ENCODE data around the gene TLE1. TPM values are rescaled to one million over a fixed set of nuclear protein-coding genes. Genes with fewer than 3 reads are reported as not detected.

TLE1 gene
- polyA plus RNA-seq, 1 donor: 70.3 TPM

- DNase-seq: no peak
These were observed 145.7 kb downstream of the TLE1 start for GRCh38 chr9:81543695-81544094.

DNA sequence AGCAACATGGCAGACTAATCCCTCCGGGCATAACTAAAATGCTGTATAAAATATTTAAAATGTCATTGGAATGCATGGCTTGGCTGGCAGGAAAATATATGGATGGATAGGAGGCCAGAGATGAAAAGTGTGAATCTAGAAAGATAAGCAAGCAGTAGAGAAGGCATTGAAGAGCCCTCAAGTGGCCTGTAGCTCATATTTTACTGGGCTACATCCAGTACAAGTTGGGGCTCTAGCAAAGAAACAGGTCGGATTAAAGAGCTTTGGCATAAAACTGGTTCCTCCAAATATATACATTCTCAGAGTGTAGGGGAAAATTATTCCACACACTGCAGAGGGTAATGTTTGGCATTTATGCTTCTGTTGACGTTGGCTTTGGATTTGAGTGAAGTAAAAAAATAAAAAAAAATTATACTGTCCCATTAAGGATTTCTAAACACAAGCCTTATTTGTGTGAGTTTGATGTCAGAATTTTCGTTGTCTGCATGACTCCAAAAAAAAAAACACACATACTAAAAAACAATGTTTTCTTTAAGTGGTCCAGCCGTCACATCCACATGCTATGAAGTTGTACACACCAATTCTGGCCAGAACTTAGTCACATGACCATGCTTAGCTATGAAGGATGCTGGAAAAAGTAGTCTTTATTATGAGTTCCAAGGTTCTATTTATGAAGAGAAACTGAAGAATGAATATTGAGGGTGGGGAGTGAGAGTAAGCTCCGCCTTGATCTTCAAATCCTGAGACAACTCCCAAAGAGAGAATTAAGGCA lies 147.0 kb downstream of the TLE1 start:
- no peak for DNase-seq

GRCh38 chr9:81540142-81540710 lies 149.1 kb downstream of the TLE1 start:
- DNase-seq: no peak

DNA sequence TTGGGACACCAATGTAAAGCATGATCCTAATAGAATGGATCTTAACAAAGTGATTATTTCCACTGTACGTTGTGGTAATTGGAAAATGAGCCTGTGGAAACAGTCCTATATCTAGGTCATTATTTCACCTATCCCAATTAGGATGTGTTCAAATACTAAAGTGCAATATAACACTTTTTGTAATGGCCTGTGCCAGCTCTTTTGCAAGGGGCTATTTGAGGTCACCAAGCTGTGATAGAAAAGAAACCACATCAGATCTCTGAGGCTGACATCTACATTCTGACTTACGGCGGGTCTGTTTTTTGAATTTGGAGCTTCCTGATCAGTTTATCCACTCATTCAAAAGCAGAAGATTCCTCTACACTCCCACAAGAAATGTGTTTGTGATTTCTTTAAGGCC lies 150.0 kb downstream of the TLE1 start:
- no peak for DNase-seq

- no peak for DNase-seq
These were observed 150.5 kb downstream of the TLE1 start for GRCh38 chr9:81538890-81539289.

DNA sequence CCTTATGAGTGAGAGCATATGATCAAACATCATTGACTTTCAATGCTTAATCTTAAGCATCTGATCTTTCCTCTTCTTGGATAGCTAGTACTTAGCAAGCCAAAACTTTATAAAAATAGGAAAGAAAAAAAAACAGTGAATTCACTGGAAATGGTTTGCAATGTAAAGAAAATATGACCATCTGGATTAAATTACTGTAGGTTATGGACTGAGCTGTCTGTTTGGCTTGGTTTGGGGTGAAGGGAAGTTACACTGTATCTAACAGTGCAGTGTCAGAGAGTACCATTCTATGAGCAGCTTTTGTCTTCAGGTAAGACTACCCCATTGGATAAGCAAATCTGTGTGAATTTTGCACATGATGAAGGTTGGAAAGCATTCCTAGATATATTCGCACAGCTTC lies 151.4 kb downstream of the TLE1 start:
- DNase-seq: no peak

- no peak for DNase-seq
These were observed 152.9 kb downstream of the TLE1 start for GRCh38 chr9:81536242-81537025.

DNA sequence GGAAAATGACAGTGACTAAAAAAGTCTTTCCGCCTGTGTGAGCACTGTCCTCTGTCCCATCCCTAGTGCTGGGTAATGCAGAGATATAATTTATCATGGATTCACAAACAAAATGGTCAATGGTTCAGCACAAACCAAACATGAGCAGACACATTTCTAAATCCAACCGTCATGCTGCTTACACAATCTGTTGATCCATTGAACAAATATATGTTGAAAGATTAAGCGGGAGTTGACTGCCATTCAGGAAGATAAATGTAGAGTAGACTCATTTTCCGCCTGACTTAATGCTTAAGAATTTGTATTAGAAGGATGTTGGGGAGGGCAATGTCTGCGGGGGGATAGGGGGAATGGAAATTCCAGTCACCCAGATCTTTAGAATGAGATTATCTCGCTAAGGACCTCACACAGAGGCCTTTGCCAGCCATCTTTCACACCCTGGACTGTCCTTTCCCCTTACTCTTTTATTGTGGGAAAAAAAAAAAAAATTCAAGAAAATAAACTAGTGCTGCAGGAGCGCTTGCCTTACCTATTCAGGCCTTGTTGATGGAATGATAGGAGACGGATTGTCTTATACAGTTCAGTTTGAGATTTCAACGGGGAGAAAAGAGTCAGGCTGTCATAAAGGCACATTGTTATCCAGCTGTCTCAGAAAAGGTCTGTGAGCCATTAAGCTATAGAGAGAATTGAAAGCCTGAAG lies 153.7 kb downstream of the TLE1 start:
- DNase-seq: no peak

DNA sequence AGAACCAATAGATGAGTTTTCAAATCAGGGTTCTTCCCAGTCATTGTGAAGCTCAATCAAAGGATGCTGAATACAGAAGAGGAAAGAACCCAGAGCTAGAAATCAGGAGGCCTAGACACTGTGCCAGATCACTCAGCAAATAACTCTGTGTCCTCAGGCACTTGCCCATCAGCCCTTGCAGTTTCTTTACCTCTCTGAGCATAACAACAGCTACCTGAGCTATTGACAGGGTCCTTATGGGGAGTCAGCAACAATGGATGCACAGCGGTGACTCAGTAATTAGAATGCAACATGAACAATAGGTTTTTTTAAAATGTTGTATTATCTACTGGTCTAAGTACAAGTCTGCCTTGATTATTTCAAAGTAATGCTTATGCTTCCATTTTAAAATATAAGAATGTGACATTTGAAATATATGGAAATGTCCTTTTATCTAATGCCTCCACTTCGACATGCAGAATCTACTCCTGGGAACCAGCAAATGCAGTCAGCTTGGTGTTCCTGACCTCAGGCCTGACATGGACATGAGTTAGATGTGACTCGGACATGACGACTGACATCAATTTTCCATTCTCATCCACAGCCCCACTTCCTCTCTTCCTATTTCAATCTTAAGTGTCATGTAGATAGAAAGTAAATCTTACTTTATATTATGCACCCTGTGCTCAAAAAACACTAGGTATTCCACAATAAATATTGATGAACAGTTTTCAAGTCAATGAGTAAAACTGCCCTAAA lies 155.0 kb downstream of the TLE1 start:
- no peak for DNase-seq

Other genes starting within 250 kb of the TLE1 start
- not detected for gene SPATA31D4, start 238.9 kb upstream of the TLE1 start, polyA plus RNA-seq (ENCODE audit: insufficient read length)

Data from hindlimb muscle (tissue), 1 donor.